T47D (cell line): ENCODE results near the gene OR2J3.
A peak's percentile ranks its signal among the peaks of the same experiment; 100 is the strongest.
"Not testable (repeated sequence)": the region's sequence is repeated elsewhere in the genome, so short reads cannot be mapped to it uniquely, and the experiment has no call there.

Experiments
- DNase-seq, 2 experiments: peaks; one replicate each; pipeline versions ENCODE4 v3.0.0 to v3.0.0-alpha.2; 2011 to 2012; ENCODE audit warnings: low read depth in 1 of 2, low spot score in 1 of 2
- JUND ChIP-seq: IDR thresholded peaks from 2 replicates; pipeline ENCODE4 v1.6.1; 2012; ENCODE audit warnings: low read depth
- in situ Hi-C: cut with HindIII; loops from 2 replicates; pipeline ENCODE4 v1.10.0; 2016; ENCODE audit warnings: low sequenced_read_pairs, low pct_unique_long_range_greater_than_20kb

OR2J3 gene

DNA sequence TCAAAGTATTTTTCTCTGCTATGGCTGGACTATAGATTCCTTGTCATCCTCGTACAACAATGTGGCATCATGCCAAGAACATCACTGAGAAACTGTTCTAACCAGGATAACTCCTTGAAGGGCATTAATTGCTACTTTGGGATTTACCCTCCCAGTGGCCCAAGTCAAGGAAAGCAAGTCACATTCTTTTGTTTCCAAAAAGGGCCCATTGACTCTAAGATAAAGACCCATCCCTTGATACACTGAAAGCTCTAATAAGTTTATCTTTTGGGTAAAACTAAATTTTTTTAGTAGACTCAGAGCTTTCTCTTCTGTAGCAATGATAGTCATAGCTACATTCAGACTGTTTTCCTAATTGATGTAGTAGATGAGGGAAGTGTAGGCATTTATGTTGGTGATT is at the start of gene OR2J3:
OR2J3 (plus strand) TSS at position 301 of the 400 bp plus-strand sequence. CDS start 3,833 bp downstream, outside the sequence.
- DNase-seq, result peak in 1 of 2 experiments; percentile 3

DNA sequence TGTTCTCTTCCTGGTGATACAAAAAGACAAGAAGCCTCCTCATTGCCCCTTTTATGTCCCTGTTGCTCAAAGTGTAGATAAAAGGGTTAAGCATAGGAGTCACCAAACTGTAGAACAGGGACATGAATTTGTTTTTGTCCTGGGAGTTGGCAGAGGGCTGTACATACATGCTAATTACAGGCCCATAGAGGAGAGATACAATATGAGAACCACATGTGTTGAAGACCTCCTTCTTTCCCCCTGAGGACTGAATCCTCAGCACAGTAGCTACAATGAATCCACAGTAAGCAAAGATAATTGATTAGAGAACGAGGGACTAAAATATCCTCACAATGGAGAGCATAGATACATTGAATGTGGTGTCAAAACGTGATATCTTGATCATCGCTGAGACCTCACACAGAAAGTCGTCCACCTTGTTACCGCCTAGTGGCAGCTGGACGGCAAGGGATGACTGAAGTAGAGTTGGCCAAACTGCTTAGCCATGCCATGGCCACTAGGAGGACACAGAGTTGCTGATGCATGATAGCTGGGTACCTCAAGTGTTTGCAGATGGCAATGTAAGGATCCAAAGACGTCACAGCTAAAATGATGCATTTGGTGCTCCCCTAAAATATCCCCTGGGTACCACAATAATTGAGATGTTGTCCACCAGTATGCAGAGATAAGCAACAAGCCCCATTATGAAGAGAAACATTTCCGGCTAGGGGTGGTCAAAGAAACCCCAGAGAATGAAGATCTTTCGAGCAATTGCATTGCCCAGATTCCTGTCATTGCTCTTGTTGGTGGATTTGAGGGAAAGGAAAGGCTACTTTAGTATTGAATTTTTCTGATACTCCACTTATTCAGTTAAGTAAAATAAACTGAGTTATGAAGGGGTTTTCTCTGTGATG is 35.8 kb upstream of the OR2J3 start:
- TF ChIP-seq JUND, result no peak
- DNase-seq, result peak; percentile 8 to 64
- in situ Hi-C loops, result no loop called here

More for the DNA sequence above, at the start of gene OR2J3:
- TF ChIP-seq JUND, result no peak
- in situ Hi-C loops, result no loop called here

DNA sequence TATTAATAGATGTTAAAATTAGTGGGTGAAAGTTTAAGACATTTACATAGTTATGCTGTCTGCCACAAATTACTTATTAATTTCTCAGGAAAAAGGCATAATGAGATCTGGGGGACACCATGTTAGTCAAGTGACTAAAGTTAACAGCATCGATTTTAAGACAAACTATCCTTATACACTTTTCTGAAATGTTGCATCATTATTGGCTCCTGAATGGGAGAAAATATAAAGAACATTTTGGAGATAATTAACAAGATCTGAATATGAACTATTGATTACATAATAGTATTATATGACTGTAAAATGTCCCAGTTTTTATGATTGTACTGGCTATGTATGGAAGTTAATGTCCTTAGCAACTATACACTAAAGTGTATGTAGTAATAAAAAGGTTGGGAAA is 28.7 kb upstream of the OR2J3 start:
- in situ Hi-C loops, result no loop called here
- TF ChIP-seq JUND, result no peak
- DNase-seq, result no peak

DNA sequence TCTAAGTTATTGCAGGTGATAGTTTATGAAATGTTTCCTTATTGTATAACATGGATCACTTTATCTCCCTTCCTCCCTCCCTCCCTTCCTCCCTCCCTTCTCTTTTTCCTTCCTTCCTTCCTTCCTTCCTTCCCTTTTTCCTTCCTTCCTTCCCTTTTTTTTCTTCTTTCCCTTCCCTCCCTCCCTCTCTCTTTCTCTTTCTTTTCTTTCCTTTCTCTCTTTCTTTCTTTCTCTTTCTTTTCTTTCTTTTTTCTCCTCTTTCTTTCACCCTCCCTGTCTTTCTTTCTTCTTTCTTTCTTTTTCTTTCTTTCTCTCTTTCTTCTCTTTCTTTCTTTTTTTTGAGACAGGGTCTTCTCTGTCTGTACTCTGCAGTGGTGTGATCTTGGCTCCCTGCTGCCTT is 26.5 kb upstream of the OR2J3 start:
- in situ Hi-C loops, result no loop called here
- DNase-seq, result no peak

DNA sequence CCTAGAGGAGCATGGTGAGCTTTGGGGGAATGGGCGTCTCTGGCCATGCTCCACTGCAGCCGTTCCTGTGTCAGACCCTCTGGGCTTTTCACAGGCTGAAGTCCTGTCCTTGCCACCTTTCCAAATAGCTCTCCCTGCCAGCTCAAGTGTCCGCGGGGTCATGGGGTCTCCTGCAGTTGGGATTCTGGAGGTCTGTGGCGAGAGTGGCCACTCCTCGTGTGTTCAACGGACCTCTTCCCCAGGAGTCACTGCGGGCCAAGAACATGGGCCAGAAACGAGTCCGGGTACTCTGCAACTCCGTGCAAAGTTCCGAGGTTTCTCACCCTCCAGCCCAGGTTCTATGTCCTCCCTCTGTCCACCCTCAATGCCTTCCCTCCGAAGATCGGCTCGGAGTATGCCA is 25.4 kb upstream of the OR2J3 start:
- in situ Hi-C loops, result no loop called here
- DNase-seq, result no peak
- no peak for TF ChIP-seq JUND

More for the DNA sequence above, 26.5 kb upstream of the OR2J3 start:
- no peak for TF ChIP-seq JUND

DNA sequence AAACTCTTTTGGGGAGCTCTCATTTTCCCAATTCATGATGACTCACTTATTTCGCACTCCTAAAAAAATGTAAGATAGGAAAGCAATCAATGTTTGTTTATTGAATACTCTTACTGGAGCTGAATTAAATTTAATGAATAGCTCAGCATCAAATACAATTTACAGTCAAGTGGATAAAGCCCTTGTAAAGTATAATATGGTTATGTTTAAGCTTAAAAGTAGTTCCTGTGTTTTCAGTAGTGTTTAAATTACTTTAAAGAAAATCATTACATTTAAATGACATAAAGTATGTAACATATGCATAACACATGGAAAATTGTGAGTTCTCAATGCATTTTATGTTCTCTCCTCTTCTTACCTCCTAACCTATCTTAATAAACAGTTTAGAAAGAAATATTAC is 20.6 kb upstream of the OR2J3 start, which contains the start of gene OR2B3:
OR2B3 (minus strand) TSS at position 101 of the 400 bp plus-strand sequence; CDS start at position 36, 65 bp downstream.
- TF ChIP-seq JUND, result no peak
- in situ Hi-C loops, result no loop called here
- no peak for DNase-seq

- in situ Hi-C loops, result no loop called here
- DNase-seq, result no peak
- no peak for TF ChIP-seq JUND
These were observed 14.9 kb upstream of the OR2J3 start for GRCh38 chr6:29092957-29093356.

DNA sequence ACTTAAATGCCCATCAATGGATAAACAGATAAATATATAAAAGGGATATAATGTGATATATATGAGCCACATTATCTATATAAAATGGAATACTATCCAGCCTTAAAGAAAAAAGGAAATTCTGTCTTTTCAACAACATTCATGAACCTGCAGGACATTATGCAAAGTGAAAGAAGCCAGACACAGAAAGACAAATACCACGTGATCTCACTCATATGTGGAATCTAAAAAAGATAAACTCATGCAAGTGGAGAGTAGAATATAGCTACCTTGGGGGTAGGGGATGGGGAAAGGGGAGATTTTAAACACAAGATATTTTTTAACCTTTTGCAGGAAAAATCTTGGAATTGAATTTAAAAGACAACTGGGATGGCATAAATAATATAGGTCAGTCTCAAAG is 10.1 kb upstream of the OR2J3 start:
- in situ Hi-C loops, result no loop called here
- DNase-seq, result no peak
- TF ChIP-seq JUND, result no peak

GRCh38 chr6:29099190-29099589 is 8.7 kb upstream of the OR2J3 start, which contains the start of gene OR2J1:
Gene OR2J1, plus strand, starts transcription at chr6:29099490. Its CDS starts 1,453 bp downstream, at chr6:29100943.
- in situ Hi-C loops, result no loop called here
- no peak for TF ChIP-seq JUND
- DNase-seq, result no peak

DNA sequence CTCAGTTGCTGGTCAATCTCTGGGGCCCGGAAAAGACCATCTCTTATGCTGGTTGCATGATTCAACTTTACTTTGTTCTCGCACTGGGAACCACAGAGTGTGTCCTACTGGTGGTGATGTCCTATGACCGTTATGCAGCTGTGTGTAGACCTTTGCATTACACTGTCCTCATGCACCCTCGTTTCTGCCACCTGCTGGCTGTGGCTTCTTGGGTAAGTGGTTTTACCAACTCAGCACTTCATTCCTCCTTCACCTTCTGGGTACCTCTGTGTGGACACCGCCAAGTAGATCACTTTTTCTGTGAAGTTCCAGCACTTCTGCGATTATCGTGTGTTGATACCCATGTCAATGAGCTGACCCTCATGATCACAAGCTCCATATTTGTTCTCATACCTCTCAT is 4.3 kb downstream of the OR2J3 start:
- peak in 1 of 2 experiments; percentile 12 for DNase-seq
- no peak for TF ChIP-seq JUND
- in situ Hi-C loops, result no loop called here

- DNase-seq, in situ Hi-C loops: not testable (repeated sequence)
These were observed 7.1 kb downstream of the OR2J3 start for GRCh38 chr6:29114964-29115363.

GRCh38 chr6:29129326-29130012 is 21.6 kb downstream of the OR2J3 start:
- no peak for TF ChIP-seq JUND
- no peak for DNase-seq
- in situ Hi-C loops, result no loop called here

GRCh38 chr6:29130644-29131043 is 22.8 kb downstream of the OR2J3 start:
- no peak for DNase-seq
- in situ Hi-C loops, result no loop called here
- no peak for TF ChIP-seq JUND
